GM12801 (cell line): Measurements from ENCODE around the gene CAB39L.

ENCODE experiments used
- TF ChIP-seq, protein P1 (sequence below): IDR thresholded peaks from one replicate; pipeline ENCODE4 v1.5.1; 2011; ENCODE audit warnings: control low read depth; ENCODE audit not compliant: insufficient read length; ENCODE audit errors: extremely low read depth

CAB39L gene

DNA sequence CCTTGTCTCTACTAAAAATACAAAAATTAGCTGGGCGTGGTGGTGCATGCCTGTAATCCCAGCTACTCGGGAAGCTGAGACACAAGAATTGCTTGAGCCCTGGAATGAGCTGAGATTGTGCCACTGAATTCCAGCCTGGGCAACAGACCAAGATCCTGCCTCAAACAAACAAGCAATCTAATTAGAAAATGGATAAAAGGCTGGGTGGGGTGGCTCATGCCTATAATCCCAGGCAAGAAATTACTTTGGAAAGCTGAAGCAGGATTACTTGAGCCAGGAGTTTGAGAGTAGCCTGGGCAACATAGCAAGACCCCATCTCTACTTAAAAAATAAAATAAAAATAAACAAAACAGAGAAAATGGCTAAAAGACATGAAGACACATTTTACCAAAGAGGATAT, 77.0 kb downstream of the CAB39L start:
- TF ChIP-seq, protein P1, sequence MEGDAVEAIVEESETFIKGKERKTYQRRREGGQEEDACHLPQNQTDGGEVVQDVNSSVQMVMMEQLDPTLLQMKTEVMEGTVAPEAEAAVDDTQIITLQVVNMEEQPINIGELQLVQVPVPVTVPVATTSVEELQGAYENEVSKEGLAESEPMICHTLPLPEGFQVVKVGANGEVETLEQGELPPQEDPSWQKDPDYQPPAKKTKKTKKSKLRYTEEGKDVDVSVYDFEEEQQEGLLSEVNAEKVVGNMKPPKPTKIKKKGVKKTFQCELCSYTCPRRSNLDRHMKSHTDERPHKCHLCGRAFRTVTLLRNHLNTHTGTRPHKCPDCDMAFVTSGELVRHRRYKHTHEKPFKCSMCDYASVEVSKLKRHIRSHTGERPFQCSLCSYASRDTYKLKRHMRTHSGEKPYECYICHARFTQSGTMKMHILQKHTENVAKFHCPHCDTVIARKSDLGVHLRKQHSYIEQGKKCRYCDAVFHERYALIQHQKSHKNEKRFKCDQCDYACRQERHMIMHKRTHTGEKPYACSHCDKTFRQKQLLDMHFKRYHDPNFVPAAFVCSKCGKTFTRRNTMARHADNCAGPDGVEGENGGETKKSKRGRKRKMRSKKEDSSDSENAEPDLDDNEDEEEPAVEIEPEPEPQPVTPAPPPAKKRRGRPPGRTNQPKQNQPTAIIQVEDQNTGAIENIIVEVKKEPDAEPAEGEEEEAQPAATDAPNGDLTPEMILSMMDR: no peak

DNA sequence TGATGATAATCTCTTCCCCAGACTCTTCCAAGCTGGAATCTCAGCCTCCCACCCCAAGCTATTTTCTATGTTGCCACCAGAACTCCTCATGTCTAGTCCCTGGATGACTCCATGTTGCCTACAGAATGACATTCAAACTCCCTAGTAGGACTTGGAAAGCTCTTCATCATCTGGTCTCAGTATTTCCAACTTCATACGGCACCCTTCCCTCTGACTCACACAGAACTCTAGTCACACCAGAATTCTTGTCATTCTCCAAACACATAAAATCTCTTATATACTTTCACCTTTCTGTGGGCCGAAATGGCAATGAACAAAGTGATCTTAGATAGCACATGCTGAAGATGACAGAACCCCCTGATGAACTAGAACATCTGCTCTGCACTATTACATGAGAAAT, 86.2 kb downstream of the CAB39L start:
- TF ChIP-seq, protein P1: no peak

DNA sequence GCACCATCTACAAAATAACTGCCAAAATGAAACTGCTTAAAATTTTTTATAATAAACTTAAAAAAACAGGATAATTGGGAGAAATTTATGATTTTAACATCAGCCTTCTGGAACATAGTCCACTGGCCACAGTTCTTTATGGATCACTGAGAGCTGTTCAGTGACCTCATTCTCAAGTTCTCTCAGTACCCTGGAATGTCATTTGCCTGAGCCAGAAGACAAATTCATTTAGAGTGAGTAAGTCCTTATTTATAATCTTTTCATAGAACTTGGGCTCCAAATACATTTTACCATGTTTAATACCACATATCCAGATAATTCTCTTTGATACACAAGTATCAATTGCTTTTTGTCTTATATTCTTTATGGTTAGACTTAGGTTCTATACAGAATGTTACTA, 87.6 kb downstream of the CAB39L start:
- TF ChIP-seq, protein P1: no peak

DNA sequence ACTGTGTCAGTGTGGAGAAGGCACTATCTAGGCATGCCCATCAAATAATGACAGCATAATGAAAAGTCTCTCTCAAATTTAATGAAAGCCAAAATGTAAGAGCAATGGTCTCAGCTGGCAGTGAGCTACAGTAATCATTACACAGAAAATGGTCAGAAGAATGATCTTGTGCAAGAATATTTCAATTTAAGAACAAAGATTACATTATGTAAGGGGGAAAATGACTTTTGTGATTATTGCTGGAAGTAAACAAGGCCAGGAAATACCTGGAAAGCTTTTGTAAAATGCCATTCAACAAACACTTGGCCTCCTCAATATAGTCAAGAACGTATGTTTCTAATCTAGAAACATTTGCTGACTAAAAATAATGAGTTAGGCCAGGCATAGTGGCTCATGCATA, 89.1 kb downstream of the CAB39L start:
- TF ChIP-seq, protein P1: no peak

DNA sequence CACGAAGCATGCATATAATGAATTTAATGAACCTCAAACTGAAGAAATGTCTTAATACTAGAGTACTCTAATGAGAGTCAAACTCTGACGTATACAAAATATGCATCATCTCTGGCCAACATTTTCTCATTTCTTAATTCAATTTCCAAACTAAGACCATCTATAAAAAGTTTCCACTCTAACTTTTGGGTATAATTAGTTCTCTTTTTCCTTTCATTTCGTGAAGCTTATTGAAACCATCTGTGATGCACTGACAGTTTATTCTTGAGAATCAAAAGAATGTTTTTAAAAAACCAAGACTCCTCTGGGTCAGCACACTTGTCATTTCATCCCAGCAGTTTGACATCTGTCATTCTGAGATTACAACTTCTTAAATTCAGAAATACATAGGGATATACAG, 90.0 kb downstream of the CAB39L start:
- TF ChIP-seq, protein P1: no peak

DNA sequence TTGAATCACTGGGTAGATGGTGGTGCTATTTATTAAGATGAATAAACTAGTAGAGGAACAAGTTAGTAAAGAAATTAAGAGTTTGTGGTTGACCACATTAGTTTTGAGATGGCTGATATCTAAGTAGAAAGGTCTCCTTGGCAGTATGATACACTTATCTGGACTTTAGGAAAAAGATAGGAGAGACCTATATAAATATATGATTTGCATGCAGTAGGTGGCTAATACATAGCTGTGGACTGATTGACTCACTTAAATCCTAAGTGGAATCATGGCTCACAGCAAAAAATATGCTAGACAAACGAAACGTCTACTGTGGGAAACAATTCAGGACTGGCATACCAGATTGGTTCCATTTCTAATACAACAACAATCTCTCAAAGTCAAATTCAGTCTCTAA, 92.0 kb downstream of the CAB39L start:
- TF ChIP-seq, protein P1: no peak

DNA sequence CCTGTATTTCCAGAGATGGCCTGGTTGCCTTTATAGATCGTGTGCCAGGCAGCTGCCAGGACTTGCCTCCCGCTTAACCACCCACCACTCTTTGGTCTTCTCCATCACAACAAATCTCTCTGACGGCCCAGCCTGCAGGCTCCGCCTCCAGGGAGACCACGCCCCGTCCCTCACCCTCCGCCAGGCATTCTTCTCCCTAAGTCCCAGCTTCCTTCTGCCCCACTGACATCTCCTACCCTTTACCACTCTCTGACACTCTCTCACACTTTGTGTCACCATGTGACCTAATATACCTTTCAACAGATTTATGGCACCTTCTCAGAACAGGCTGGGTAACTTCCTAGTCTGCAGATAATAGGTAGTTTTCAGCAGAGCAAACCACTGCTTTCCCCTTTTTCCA, 95.1 kb downstream of the CAB39L start:
- TF ChIP-seq, protein P1: no peak
